GM18907 (cell line): Measurements from ENCODE around the gene B9D1.

Experiments
- ATAC-seq: cut with Tn5 transposase; IDR thresholded peaks from one replicate; pipeline ENCODE4 v1.9.1; 2021; ENCODE audit warnings: mild to moderate bottlenecking, moderate library complexity; ENCODE audit not compliant: unreplicated experiment

The B9D1 gene

DNA sequence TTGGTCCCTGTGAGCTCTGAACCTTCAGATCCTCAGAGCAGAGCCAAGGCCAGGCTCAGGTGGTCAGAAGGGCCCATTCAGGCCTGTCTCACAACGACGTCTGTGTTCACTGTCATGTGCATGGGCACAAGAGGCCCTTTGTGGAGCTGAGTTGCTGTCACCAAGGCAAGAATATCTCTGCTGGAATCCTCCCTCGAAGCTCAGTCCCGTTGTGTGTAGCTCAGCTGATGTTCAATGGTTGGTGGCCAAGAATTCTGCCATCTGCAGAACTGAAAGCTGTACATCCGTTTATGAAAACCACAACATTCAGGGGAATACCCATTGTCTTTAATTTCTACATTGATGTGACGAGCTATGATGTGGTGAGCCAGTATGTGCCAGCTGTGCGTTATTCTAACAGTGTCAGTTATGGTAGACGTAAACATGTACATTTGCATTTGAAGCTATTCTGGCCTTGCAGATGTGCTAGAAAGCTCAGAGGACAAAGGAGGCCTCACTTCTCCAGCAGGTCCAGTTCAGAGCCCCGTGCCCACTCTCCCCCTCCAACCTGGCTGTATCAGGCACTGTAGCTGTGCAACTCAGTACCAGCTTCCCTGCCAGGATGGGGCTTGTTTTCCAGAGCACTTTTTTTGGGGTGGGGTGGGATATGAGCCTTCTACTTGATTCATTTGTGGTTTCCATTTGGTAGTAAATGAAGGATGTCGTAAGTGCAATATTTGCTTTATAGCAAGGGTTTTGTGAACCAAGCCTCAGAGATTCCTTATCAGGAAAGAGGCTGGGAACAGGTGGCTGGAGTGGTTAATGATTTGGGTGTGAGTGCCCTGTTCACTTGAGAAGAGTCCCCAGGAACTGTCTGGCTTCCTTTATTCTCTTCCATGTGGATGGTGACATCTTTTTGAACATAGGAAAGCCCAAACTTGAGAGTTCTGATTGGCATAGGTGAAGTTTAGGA is 56.1 kb downstream of the B9D1 start:
- ATAC-seq = peak; percentile 87

DNA sequence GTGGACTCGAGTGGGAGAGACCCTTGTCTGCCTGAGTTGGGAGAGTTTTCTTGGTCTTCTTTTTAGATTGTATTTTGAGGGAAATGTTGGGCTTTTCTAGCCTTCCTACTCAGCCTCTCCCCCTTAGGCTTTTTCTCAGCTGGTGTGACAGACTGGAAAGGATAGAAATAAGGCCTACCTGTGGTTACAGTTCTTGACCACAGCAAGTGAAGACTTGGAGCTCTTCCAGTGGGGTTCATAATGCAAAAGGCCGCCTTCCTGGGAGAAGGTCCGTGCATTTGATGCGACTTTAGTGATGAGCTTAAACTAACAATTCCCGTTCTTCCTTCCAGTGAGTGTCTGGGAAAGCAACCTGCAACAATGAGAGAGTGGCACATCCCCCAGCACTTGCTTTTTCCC is 56.8 kb downstream of the B9D1 start:
- no peak for ATAC-seq

DNA sequence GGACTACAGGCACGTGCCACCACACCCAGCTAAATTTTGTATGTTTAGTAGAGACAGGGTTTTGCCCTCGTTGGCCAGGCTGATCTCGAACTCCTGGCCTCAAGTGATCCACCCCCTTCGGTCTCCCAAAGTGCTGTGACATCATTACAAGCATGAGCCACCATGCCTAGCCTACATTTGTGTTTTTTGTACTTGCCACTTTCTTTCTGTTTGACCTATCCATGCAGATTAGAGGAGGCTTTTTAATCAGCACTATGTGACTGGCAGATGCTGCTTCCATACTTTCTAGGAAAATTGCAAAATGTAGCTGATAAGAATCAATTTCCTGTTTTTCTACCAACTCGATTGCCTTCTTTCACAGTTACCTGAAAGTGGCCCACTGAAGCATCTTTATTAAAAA is 57.3 kb downstream of the B9D1 start:
- ATAC-seq = no peak

DNA sequence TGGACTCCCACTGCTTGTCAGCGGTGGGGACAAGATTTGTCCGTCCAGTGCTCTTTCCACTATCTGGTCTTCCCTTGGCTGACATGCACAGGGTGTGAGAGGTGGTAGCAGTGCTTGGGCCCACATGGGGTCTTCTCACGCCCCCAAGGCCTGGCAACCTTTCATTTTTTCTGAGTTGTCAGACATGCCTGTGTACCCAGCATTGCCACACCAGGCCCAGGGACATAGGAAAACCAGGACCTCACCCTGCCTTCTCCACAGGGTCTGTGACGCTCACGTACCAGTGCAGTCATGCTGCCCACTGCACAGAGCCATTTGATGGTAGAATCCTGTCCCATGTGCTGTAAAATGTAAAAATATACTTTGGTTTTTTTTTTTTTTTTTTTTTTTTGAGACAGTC is 57.8 kb downstream of the B9D1 start:
- ATAC-seq = no peak

DNA sequence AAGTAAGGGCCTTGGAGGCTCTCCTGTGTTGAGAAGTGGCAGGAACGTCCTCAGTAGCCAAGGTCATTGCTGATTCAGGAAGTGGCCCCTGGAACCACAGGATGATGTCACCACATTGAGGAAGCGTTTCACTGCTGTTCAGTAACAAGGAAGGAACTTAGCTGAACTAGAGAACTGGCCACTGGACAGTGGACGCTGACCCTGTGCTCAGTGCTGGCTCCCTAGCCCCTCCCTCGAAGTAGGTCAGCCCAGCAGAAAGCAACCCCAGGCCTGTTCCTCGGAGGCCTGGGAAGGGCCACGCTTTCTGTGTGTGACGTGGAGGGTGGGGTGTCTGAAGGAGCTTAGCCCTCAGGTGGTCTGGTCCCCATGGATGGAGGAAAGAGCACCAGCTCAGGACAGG is 58.3 kb downstream of the B9D1 start:
- no peak for ATAC-seq

DNA sequence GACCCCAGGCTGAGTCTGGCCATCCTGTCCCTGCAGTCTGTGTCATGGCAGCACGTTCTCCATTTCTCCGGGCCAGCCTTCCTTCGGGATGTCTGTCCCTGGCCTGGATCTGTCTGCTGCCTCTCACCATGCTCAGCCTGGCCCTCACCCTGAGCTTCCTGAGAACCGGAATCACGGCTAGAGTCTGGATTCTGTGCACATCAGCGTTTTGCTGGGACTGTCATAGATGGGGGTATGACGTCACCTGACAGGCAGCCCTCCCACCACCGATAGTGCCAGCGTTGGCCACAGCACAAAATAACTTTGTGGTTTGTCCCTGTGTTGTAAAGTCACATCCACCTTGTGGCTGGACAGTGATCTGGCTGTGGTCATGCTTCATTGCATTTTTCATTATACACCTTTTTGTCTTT is 59.2 kb downstream of the B9D1 start:
- ATAC-seq = no peak

DNA sequence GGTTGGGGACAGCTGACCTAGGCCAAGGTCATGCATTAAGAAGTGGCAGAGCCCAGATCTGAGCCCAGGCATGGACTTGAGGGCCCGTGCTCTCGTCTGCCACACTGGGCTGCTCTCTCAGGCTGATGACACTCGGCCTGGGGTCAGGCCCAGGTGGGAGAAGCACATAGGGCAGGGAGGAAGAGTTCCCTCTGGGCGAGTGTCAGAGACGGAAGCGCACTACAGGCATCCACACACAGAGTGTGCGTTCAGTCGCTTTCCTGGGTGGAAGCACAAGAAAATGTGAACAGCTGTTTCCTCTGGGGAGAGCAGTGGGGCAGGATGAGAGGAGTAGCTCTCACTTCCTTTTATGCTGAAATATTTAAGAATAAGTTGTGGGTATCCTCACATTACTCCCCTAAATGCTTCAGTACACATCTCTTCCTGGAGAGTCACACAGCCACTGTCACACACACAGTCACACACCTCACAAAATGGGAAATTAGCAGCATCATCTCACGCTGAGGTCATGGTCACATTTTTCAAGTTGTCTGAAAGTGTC is 59.7 kb downstream of the B9D1 start:
- no peak for ATAC-seq

DNA sequence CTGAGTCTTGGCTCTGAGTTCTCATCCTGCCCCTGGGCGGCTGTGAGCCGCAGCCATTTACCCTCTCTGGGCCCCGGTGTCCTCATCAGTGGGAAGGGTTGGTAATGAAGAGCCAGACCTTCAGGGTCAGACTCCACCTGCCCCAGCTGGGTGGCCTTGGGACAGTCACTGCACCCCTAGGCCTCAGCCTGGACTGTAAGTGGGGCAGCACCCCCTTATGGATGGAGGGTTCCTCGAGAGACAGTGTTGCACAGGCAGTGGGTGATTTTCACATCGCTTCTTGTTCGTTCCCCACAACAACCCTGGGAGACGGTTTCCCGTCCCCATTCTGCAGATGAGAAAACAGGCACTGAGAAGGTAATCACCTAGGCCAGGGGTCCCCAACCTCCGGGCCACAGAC is 60.5 kb downstream of the B9D1 start:
- no peak for ATAC-seq

DNA sequence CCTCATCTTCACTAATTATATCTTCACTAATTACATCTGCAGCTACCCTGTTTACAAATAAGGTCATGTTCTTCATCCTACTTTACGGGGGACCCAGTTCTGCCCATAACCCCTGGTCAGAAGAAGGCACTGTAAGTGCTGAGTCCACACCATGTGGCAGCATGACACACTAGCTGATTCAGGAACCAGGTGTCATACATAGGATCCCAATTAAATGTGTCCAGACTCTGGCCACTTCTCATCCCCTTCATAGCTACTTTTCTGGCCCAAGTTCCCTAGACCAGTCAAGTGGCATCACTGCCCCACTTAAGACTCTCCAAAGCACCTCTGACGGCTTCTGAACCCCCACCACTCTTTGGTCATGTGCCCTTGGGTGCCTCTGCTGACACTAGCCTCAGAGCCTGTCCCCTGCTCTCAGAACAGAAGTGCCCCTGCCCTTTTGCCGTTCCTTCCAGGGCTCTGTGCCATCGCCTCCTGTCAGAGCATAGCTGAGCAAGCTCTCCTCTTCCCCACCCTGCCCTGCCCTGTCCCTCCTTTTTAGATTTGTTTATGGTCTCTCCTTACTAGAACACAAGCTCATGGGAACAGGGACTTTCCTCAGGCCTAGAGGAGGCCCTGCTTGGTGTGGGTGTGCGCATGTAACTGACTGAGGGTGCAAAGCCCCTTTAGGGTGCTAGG is 61.1 kb downstream of the B9D1 start:
- ATAC-seq = no peak

DNA sequence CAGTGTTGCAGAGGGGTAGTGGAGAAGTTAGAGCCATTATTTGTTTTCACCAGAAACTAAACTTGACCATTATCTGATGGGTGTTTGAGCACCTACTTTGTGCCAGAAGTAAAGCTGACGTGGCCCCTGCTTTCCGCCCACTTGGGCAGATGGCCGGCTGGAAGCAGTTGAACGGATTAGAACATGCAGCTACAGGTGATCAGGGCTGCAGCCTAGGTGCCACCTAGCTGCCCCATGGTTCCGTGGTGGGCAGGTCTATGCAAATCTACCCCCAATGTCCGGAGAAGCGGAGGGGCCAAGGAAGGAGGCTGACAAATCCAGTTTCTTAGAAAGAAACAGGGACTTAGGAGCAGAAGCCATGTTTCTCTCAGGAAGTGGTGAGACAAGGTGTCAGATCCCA is 62.7 kb downstream of the B9D1 start:
- ATAC-seq = no peak

DNA sequence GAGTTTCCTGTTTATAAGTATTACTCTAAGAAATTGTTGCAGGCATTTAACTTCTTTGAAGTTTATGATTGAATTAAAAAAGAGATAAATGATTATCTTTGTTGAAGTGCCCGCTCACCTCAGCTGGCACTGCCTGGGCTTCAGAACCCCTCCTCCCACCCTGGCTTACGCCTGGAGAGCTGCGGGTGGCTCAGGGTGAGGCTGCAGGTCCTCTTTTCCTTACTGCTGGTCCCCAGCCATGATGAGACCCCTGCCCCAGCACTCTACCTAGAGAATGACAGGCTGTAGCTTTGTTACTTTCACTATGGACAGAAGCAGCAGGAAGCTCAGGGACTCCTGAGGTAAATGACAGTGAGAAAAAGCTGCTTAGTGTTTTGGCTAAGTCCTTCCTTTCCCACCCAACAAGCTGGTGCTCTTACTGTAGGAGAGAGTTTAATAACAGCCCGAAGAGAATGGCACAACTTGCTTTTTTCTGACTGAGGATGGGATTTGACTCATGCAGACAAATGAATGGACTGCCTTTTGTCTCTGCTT is 63.2 kb downstream of the B9D1 start:
- ATAC-seq = no peak

DNA sequence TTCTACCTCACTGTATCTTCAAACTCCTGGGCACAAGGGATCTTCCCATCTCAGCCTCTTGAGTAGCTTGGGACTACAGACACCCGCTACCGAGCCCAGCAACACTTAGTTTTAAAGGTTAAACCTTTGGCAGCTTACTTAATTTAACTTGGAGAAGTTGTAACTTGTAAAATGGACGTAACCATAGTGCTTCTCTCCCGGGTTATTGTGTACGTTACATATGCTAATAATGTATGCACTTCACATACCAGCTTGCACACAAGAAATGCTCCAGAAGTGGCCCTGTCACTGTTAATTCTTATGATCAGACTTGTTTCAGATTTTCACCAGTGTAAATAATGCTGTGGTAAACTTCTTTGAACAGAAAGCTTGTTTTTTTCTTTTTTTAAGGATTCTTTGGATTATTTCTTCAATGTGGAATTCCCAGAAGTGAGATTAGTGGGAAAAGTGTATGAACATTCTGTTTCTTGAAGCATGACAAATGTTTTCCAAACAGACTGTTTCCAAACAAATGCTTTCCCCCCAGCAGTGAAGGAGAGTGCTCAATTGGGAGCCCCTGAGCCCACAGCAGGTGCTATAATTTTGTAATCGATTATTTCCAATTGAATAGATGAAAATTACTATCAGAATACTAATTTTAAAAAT is 63.8 kb downstream of the B9D1 start:
- no peak for ATAC-seq

DNA sequence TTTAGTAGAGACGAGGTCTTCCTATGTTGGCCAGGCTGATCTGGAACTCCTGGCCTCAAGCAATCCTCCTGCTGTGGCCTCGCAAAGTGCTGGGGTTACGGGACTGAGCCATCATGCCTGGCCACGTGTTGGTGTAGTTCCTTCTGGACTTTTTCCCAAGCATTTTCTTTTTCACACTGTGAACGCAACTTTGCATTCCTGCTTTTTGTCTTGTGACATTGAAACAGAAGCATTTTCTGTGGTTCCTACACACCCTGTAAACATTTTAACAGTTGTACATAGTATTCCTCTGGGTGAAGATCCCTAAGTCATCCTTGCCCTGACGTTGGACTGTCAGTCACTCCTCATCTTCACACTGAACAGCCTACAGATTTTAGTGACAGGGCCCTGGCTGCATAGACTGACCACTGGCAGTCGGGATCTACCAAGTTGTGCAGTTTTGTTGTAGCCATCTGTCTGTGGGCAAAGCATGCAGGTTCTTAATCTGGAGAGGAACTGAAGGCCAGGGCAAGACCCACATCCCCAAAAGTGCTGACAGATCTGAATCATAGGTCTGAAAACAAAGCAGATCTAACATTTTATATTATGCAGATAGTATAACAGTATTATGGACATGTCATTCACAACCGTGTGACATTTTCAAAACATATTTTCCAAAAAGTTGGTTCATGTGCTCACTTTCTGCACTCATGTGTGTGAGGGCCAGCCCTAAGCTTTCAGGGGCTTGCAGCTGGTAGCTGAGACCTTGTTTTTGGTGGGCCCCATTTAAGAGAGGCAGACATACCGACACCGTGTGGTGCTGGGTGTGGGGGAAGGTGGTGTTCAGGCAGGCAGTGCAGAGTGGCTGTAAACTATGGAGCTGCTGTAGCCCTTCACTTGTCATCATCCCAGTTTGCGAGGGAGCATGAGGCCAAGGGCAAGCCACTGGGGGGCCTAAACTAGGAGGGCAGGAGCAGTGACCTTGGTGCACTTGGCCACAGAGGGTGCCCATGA is 65.4 kb downstream of the B9D1 start:
- no peak for ATAC-seq

DNA sequence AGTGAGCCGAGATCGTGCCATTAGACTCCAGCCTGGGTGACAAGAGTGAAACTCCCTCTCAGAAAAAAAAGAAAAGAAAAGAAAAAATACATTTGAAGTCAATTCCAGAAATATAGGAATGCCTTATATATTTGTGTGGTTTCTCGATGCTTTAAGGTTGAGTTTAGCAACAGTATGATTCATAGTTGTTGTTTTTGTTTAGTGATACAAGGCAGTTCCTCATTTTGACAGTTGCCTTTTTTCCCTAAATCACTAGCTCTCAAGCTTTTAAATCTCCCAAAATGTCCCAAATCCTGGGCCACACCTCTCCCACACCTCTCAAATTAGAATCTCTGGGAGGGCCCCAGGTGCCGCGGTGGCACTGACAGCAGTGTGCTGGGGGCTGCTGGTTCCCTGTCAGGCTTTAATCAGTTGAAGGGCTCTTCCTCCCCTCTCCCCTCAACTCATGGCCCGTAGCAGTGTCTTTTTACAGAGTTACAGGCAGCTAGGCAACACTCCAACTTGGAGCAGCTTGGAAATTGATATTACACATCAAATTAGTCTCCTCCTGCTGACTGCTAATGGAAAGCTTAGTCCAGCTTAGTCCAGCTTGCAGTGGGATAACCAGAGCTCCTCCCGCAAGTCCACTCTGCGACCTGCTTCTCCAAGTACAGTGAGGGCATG is 66.9 kb downstream of the B9D1 start:
- ATAC-seq = no peak

DNA sequence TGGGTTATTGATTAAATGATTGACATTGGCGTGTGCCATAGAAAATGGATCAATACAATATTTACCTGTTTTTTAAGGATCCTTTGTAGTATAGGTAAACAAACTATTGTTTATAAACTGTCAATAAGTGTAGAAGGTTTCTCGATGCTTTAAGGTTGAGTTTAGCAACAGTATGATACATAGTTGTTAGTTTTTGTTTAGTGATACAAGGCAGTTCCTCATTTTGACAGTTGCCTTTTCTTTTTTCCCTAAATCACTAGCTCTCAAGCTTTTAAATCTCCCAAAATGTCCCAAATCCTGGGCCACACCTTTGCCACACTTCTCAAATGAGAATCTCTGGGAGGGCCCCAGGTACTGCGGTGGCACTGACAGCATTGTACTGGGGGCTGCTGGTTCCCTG is 68.1 kb downstream of the B9D1 start:
- no peak for ATAC-seq
